RWPE2 (cell line): ENCODE results near the gene MRPL1.

ENCODE experiments used
- ATAC-seq: fragments of 200-7000 bp; cut with Tn5 transposase; 3 replicates; pipeline ENCODE4 v1.9.1; 2021; ENCODE audit warnings: low read depth
- DNase-seq: peaks from one replicate; pipeline ENCODE4 v3.0.0-alpha.2; 2020; ENCODE audit warnings: low spot score
- H3K27ac ChIP-seq: fragments of 450-650 bp; 2 replicates; pipeline ENCODE4 v1.5.1; 2017; ENCODE audit warnings: mild to moderate bottlenecking; ENCODE audit not compliant: poor library complexity, severe bottlenecking
- H3K27me3 ChIP-seq: fragments of 250-450 bp; sonication (Bioruptor Pico); 2 replicates; pipeline ENCODE4 v1.5.1; 2021; ENCODE audit warnings: mild to moderate bottlenecking, moderate library complexity; ENCODE audit not compliant: insufficient read depth, poor library complexity, severe bottlenecking
- H3K36me3 ChIP-seq: fragments of 250-450 bp; sonication (Bioruptor Pico); 2 replicates; pipeline ENCODE4 v1.5.1; 2020; ENCODE audit warnings: low read depth, mild to moderate bottlenecking, moderate library complexity
- H3K4me1 ChIP-seq: fragments of 250-450 bp; sonication (Bioruptor Pico); 2 replicates; pipeline ENCODE4 v1.5.1; 2021; ENCODE audit warnings: mild to moderate bottlenecking, moderate library complexity; ENCODE audit not compliant: insufficient read depth, poor library complexity, severe bottlenecking
- H3K4me3 ChIP-seq: fragments of 250-450 bp; sonication (Bioruptor Pico); 2 replicates; pipeline ENCODE4 v1.5.1; 2021; ENCODE audit warnings: mild to moderate bottlenecking, moderate library complexity; ENCODE audit not compliant: severe bottlenecking
- H3K9me3 ChIP-seq: fragments of 250-450 bp; sonication (Bioruptor Pico); 2 replicates; pipeline ENCODE4 v1.5.1; 2021; ENCODE audit warnings: mild to moderate bottlenecking, moderate library complexity; ENCODE audit not compliant: severe bottlenecking
- TF ChIP-seq, protein P1 (sequence below): fragments of 450-650 bp; IDR thresholded peaks from one replicate; pipeline ENCODE4 v1.5.1; 2017; ENCODE audit warnings: mild to moderate bottlenecking, moderate library complexity; ENCODE audit not compliant: poor library complexity, severe bottlenecking

The MRPL1 gene

DNA sequence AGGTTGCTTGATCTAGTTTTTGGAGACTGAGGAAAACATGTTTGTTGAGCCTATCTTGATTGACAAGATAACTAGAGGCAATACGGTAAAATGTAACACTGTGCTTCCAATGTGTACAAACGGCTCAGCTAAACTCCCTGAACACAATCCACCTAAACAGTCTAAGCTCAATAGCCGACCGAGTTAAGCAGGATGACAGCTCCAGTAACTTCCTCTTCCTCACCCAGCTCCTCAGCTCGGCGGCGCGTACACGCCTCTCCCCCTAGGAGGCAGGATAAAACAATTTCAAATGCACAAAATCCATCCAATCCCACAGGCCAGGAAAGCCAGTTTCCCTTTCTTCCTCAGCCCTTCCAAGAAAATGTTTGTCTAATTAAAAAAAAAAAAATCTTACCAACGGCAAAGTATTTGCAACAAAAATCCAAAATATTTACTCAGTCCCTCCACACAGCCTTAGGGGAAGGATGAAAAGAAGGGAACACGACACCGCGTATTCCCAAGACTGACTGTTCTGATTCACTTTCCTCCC is 44.5 kb upstream of the MRPL1 start:
- peak overlapping the region; percentile 86 for H3K27ac ChIP-seq
- H3K4me1 ChIP-seq: peaks cover 15% of the 10 kb centered on the region
- no peaks in the 10 kb centered on the region for H3K27me3 ChIP-seq
- peak overlapping the region; percentile 79 for H3K4me3 ChIP-seq
- TF ChIP-seq, protein P1, sequence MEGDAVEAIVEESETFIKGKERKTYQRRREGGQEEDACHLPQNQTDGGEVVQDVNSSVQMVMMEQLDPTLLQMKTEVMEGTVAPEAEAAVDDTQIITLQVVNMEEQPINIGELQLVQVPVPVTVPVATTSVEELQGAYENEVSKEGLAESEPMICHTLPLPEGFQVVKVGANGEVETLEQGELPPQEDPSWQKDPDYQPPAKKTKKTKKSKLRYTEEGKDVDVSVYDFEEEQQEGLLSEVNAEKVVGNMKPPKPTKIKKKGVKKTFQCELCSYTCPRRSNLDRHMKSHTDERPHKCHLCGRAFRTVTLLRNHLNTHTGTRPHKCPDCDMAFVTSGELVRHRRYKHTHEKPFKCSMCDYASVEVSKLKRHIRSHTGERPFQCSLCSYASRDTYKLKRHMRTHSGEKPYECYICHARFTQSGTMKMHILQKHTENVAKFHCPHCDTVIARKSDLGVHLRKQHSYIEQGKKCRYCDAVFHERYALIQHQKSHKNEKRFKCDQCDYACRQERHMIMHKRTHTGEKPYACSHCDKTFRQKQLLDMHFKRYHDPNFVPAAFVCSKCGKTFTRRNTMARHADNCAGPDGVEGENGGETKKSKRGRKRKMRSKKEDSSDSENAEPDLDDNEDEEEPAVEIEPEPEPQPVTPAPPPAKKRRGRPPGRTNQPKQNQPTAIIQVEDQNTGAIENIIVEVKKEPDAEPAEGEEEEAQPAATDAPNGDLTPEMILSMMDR: peak; percentile 62
- peaks cover 6% of the 10 kb centered on the region; the same call in 1 of the 2 replicates for H3K36me3 ChIP-seq
- DNase-seq (peak; percentile 70), ATAC-seq (peak; percentile 69)
- no peaks in the 10 kb centered on the region for H3K9me3 ChIP-seq

DNA sequence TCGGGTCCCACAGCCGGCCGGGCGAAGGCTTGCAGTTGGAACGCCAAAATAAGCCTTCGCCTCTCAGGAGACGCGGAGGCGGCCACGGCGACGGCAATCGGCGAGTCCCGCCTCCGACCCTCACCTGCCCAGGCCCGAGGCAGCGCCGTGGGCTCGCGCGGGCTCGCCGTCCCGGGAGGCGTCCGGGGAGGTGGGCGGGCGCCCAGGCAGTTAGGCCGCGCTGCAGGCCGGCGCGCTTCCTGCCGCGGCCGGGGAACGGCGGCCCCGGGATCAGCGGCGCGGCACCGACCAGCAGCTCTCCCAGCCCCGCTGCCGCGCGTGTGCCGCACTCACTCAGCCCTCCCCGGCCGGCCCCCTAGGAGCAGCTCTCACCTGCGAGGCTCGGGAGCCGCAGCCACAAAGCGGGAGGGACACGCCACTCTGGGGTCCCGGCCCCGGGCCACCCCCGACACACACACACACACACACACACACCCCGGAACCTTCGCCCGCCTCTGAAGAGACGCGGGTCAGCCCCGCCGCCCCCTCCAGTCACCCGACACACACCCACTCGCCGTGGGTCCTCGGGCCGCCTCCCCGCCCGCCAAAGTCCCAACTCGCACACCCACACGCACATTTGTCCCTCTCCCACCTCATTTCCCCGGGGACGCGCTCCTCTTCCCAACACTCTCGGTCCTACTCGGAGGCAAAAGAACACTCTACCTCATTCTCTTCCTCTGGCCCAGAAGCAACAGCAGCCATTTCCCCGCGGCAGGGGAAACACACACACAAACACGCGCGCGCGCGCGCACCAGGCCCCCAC is 43.8 kb upstream of the MRPL1 start, which contains the start of gene CNOT6L:
CNOT6L (minus strand) TSS at position 767 of the 802 bp plus-strand sequence; CDS start at position 707, 60 bp downstream.
- Histone ChIP-seq H3K27me3 (no peaks in the 10 kb centered on the region), H3K36me3 (peaks cover 6% of the 10 kb centered on the region; the same call in 1 of the 2 replicates), H3K27ac (peak within 1 kb of the TSS; percentile 86), H3K9me3 (no peaks in the 10 kb centered on the region), H3K4me3 (peak within 1 kb of the TSS; percentile 79), H3K4me1 (peaks cover 15% of the 10 kb centered on the region)
- DNase-seq (peak; percentile 76), ATAC-seq (peak; percentile 66)
- TF ChIP-seq, protein P1: no peak

DNA sequence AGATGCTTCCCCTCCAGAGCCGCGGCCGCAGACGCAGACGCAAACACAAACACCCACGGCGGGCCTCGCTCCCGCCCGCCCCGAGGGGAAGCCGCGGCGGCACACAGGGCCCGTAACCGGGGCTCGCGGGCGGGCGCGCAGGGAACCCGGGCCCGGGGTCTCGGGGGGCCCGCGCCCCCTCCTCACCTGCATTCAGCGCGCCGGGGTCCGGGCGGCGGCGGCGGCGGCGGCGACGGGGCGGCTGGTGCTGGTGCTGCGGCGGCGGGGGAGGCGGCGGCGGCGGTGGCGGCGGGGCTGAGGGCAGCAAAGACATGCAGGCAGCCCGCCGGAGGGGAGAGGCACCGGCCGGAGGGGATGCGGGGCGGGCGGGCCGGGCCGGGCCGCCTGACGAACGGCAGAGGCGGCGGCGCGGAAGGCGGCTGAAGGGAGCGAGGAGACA is 43.2 kb upstream of the MRPL1 start:
- no peaks in the 10 kb centered on the region for H3K9me3 ChIP-seq

DNA sequence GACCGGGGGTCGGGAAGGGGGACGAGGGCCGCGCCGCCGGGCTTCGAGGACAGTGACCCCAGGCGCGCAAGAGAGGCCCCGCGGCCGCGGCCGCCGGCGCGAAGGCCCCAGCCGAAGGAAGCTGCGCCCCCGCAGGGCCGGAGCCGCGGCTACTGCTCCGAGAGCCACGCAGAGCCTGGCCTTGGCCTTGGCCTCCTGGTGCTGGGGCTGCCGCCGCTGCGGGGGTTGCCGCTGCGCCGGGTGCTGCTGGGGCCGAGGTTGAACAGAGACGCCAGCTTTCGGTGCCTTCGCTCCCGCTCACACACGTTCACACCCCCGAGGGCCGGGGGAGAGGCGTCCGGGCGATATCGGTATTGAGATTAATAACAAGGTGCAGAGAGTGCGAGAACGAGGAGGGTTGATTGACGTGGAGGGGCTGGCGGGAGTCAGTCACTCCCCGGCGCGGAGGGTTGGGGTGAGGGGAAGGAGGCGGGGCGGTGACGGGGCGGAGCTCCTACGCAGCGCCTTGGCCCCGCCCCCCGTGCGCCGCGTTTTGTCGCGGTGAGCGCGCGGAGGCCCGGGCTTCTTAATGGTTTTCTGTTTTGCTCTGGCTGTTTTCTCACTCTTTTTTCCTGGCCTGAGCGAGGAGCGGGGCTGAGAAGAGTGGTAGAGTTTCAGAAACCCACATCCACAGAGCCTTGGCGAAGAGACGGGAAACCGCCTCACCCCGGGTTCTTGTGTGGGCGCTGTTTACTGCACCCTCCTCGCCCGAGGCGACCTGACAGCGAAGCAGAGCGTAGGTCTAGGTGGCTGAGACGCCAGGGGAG is 42.6 kb upstream of the MRPL1 start:
- Histone ChIP-seq H3K27me3 (no peaks in the 10 kb centered on the region), H3K9me3 (no peaks in the 10 kb centered on the region), H3K4me3 (peak overlapping the region; percentile 79), H3K27ac (peak overlapping the region; percentile 86), H3K36me3 (peaks cover 6% of the 10 kb centered on the region; the same call in 1 of the 2 replicates), H3K4me1 (peaks cover 15% of the 10 kb centered on the region)
- DNase-seq (peak; percentile 87), ATAC-seq (peak; percentile 73)
- TF ChIP-seq, protein P1: peak; percentile 14

More for the DNA sequence above, 43.2 kb upstream of the MRPL1 start:
- Histone ChIP-seq H3K27me3 (no peaks in the 10 kb centered on the region), H3K36me3 (peaks cover 6% of the 10 kb centered on the region; the same call in 1 of the 2 replicates), H3K4me3 (peak overlapping the region; percentile 79), H3K4me1 (peaks cover 15% of the 10 kb centered on the region), H3K27ac (peak overlapping the region; percentile 86)
- TF ChIP-seq, protein P1: no peak
- no peak for ATAC-seq
- DNase-seq: no peak
